ENCODE data around the gene PLEKHO2. TPM values are rescaled to one million over a fixed set of nuclear protein-coding genes. Genes with fewer than 3 reads are reported as not detected.

Gene PLEKHO2
- total and polyA plus RNA-seq, 2 experiments from 2014 or later = 9.0 to 29.4 TPM

- no peak overlapping the region for H3K27ac Mint-ChIP-seq
- TF ChIP-seq REST (IDR thresholded peaks at IDR 0.05; ENCODE audit: unreplicated experiment) (no peak), EZH2phosphoT487 (IDR thresholded peaks at IDR 0.05; ENCODE audit: unreplicated experiment) (no peak), NANOG (IDR thresholded peaks at IDR 0.05; ENCODE audit: borderline replicate concordance) (no peak), JUNB (IDR thresholded peaks at IDR 0.05; ENCODE audit: unreplicated experiment) (no peak), CTCF (conservative IDR thresholded peaks at IDR 0.05; ENCODE audit: low read depth in 2 of 2) (no peak), STAT1 (IDR thresholded peaks at IDR 0.05; ENCODE audit: unreplicated experiment) (no peak), EZH2 (IDR thresholded peaks at IDR 0.05; ENCODE audit: low read depth, unreplicated experiment) (no peak), ZNF331 (CRISPR knock-in tag; IDR thresholded peaks at IDR 0.05; ENCODE audit: low read depth) (no peak), ZNF114 (CRISPR knock-in tag; IDR thresholded peaks at IDR 0.05) (no peak), ETS1 (IDR thresholded peaks at IDR 0.05) (no peak), POLR2AphosphoS5 (IDR thresholded peaks at IDR 0.05; ENCODE audit: low read depth) (no peak), ZNF462 (CRISPR knock-in tag; IDR thresholded peaks at IDR 0.05) (no peak), CREB1 (CRISPR knock-in tag; IDR thresholded peaks at IDR 0.05; ENCODE audit: low read depth) (no peak)
These were observed 61.1 kb downstream of the PLEKHO2 start for GRCh38 chr15:64902863-64903262.

More at GRCh38 chr15:64902863-64903262, 61.1 kb downstream of the PLEKHO2 start:
- H4K20me1 ChIP-seq (replicated peaks; ENCODE audit: insufficient read depth) = no peaks in the 10 kb centered on the region
- Mint-ChIP-seq H3K4me3 (no peak overlapping the region), H3K36me3 (ENCODE audit: low read depth) (peaks cover 25% of the 10 kb centered on the region), H3K9me3 (peaks cover 40% of the 10 kb centered on the region), H3K27me3 (ENCODE audit: insufficient read depth, low read depth, poor library complexity) (peaks cover 22% of the 10 kb centered on the region), H3K4me1 (peaks cover 18% of the 10 kb centered on the region)
- no peak overlapping the region for H3K4me3 ChIP-seq
- H3K4me1 ChIP-seq (ENCODE audit: insufficient read depth) = peaks cover 11% of the 10 kb centered on the region; the same call in 1 of the 2 replicates
- no peaks in the 10 kb centered on the region for H3K9me2 ChIP-seq (ENCODE audit: insufficient read depth)
- DNase-seq (ENCODE audit: low spot score) (no peak), ATAC-seq (no peak)
- H3K36me3 ChIP-seq (ENCODE audit: insufficient read depth) = peaks cover 6% of the 10 kb centered on the region; the same call in 1 of the 2 replicates
- peaks cover 5% of the 10 kb centered on the region for H3F3A ChIP-seq (replicated peaks; ENCODE audit: low read depth)
- H2AFZ ChIP-seq = no peak overlapping the region
- no peak overlapping the region for H3K27ac ChIP-seq (ENCODE audit: low read depth)
- H3K79me2 ChIP-seq (replicated peaks; ENCODE audit: insufficient read depth) = no peaks in the 10 kb centered on the region
- H3K27me3 ChIP-seq (ENCODE audit: insufficient read depth) = no peaks in the 10 kb centered on the region
- H3K4me2 ChIP-seq = no peak overlapping the region
